H1 (cell line): ENCODE results near the gene CALD1. TPM values are rescaled to one million over a fixed set of nuclear protein-coding genes. Genes with fewer than 3 reads are reported as not detected.

Source experiments
- CTCF ChIA-PET: fragments of 300-600 bp; sonication (Branson Sonifier 250); formaldehyde crosslinking; loops from one replicate; lab custom pipeline; 2021; ENCODE audit not compliant: partially characterized antibody; lab: Charles Lee
- POLR2A ChIA-PET: fragments of 300-600 bp; sonication (Branson Sonifier 250); formaldehyde crosslinking; loops from one replicate; lab custom pipeline; 2021; ENCODE audit warnings: inconsistent platforms; ENCODE audit not compliant: partially characterized antibody; lab: Charles Lee
- DNase-seq, 2 experiments: peaks; one replicate each; pipeline versions ENCODE4 v3.0.0 to v3.0.0-alpha.2; 2010 to 2022; ENCODE audit warnings: low spot score in 2 of 2, low read depth in 1 of 2, mixed read lengths in 1 of 2
- FAIRE-seq: peaks from 2 replicates; lab custom pipeline; 2011; peaks lifted over from hg19 to GRCh38; lab: Jason Lieb, UNC
- H2AFZ ChIP-seq: 2 replicates; pipeline ENCODE4 v1.8.1; 2012; ENCODE audit warnings: low read length, inconsistent platforms
- H2AK5ac ChIP-seq: 2 replicates; pipeline ENCODE4 v1.6.1; 2013; ENCODE audit warnings: low read depth, low read length
- H2BK120ac ChIP-seq: replicated peaks from 2 replicates; pipeline ENCODE3; 2013; ENCODE audit warnings: low read depth, low read length, inconsistent platforms
- H2BK12ac ChIP-seq: 2 replicates; pipeline ENCODE4 v1.6.1; 2013; ENCODE audit warnings: low read depth, low read length
- H2BK15ac ChIP-seq: 2 replicates; pipeline ENCODE4 v1.6.1; 2013; ENCODE audit warnings: low read length
- H2BK20ac ChIP-seq: 2 replicates; pipeline ENCODE4 v1.6.1; 2013; ENCODE audit warnings: low read length
- H2BK5ac ChIP-seq: 2 replicates; pipeline ENCODE4 v1.6.1; 2013; ENCODE audit warnings: low read depth, low read length
- H3K14ac ChIP-seq: 2 replicates; pipeline ENCODE4 v1.6.1; 2013; ENCODE audit warnings: inconsistent platforms; ENCODE audit not compliant: insufficient read length
- H3K18ac ChIP-seq: 2 replicates; pipeline ENCODE4 v1.6.1; 2013; ENCODE audit warnings: low read length; ENCODE audit errors: extremely low read depth
- H3K23ac ChIP-seq: 2 replicates; pipeline ENCODE4 v1.6.1; 2013; ENCODE audit warnings: inconsistent platforms; ENCODE audit not compliant: insufficient read length
- H3K23me2 ChIP-seq: 2 replicates; pipeline ENCODE4 v1.6.1; 2013; ENCODE audit warnings: low read depth, low read length
- H3K27ac ChIP-seq: 2 replicates; pipeline ENCODE4 v1.6.1; 2011; ENCODE audit warnings: low read depth, low read length, inconsistent platforms
- H3K27me3 ChIP-seq, 4 experiments: replicated peaks in 1 of 4; 1 replicate in 1 of 4; 2 replicates in 3 of 4; pipeline versions ENCODE4 v1.6.1 to v1.8.1; 2011 to 2013; ENCODE audit warnings: low read length in 3 of 4, mild to moderate bottlenecking in 3 of 4, inconsistent platforms in 2 of 4, mixed read lengths in 2 of 4, moderate library complexity in 1 of 4; ENCODE audit not compliant: control insufficient read depth in 3 of 4, insufficient read depth in 3 of 4; ENCODE audit errors: extremely low read depth in 1 of 4
- H3K36me3 ChIP-seq, 4 experiments: 2 replicates each; pipeline versions ENCODE4 v1.6.1 to v1.8.1; 2011 to 2013; ENCODE audit warnings: mild to moderate bottlenecking in 4 of 4, low read length in 3 of 4, moderate library complexity in 2 of 4, control low read depth in 1 of 4, inconsistent platforms in 1 of 4; ENCODE audit not compliant: insufficient read depth in 4 of 4, control insufficient read depth in 2 of 4
- H3K4ac ChIP-seq: replicated peaks from 2 replicates; pipeline ENCODE3; 2013; ENCODE audit warnings: low read length, low read depth, mixed read lengths, inconsistent platforms; ENCODE audit not compliant: insufficient read length
- H3K4me1 ChIP-seq, 4 experiments: replicated peaks in 1 of 4; 1 replicate in 1 of 4; 2 replicates in 3 of 4; pipeline versions ENCODE4 v1.6.1 to v1.8.1; 2011 to 2013; ENCODE audit warnings: low read length in 3 of 4, inconsistent platforms in 2 of 4, mixed read lengths in 1 of 4; ENCODE audit not compliant: insufficient read depth in 4 of 4, control insufficient read depth in 3 of 4
- H3K4me2 ChIP-seq, 2 experiments: 2 replicates each; pipeline versions ENCODE4 v1.6.1 to v1.8.1; 2011 to 2013; ENCODE audit warnings: low read depth in 2 of 2, low read length in 2 of 2, control low read depth in 1 of 2, inconsistent platforms in 1 of 2, mild to moderate bottlenecking in 1 of 2; ENCODE audit not compliant: insufficient read depth in 1 of 2
- H3K4me3 ChIP-seq, 4 experiments: fragments of 200-600, 300-600 bp in 1 of 4; sonication (generic), shearing (Covaris generic), sonication (Bioruptor Twin) in 1 of 4; 2 replicates each; pipeline versions ENCODE4 v1.5.1 to v1.8.1; 2011 to 2016; ENCODE audit warnings: low read length in 4 of 4, low read depth in 3 of 4, control low read depth in 2 of 4, inconsistent platforms in 2 of 4, mild to moderate bottlenecking in 2 of 4, mixed read lengths in 1 of 4, moderate library complexity in 1 of 4; ENCODE audit not compliant: insufficient read depth in 2 of 4; ENCODE audit errors: extremely low read depth in 1 of 4
- H3K56ac ChIP-seq: replicated peaks from 2 replicates; pipeline ENCODE3; 2013; ENCODE audit warnings: low read depth, mild to moderate bottlenecking, mixed read lengths, low read length, inconsistent platforms; ENCODE audit not compliant: insufficient read length
- H3K79me1 ChIP-seq: 2 replicates; pipeline ENCODE4 v1.6.1; 2013; ENCODE audit warnings: low read depth, low read length, control low read depth
- H3K79me2 ChIP-seq, 2 experiments: 2 replicates each; pipeline versions ENCODE4 v1.6.1 to v1.8.1; 2012 to 2013; ENCODE audit warnings: low read length in 2 of 2, mild to moderate bottlenecking in 2 of 2, inconsistent platforms in 1 of 2; ENCODE audit not compliant: insufficient read depth in 2 of 2, control insufficient read depth in 1 of 2
- H3K9ac ChIP-seq, 4 experiments: replicated peaks in 1 of 4; 1 replicate in 1 of 4; 2 replicates in 3 of 4; pipeline versions ENCODE4 v1.6.1 to v1.8.1; 2011 to 2013; ENCODE audit warnings: low read depth in 3 of 4, low read length in 3 of 4, control low read depth in 2 of 4, mild to moderate bottlenecking in 2 of 4, moderate library complexity in 2 of 4, inconsistent platforms in 1 of 4; ENCODE audit errors: extremely low read depth in 1 of 4
- H3K9me3 ChIP-seq, 2 experiments: 2 replicates each; pipeline versions ENCODE4 v1.6.1 to v1.8.1; 2012 to 2013; ENCODE audit warnings: mild to moderate bottlenecking in 2 of 2, moderate library complexity in 2 of 2, control low read depth in 1 of 2, inconsistent platforms in 1 of 2, low read depth in 1 of 2, low read length in 1 of 2, mixed read lengths in 1 of 2; ENCODE audit not compliant: insufficient read depth in 2 of 2
- H4K20me1 ChIP-seq, 2 experiments: replicated peaks in 1 of 2; 2 replicates each; pipeline versions ENCODE3 to v1.8.1; 2011 to 2013; ENCODE audit warnings: inconsistent platforms in 2 of 2, low read length in 2 of 2, mild to moderate bottlenecking in 1 of 2; ENCODE audit not compliant: insufficient read depth in 2 of 2, control insufficient read depth in 1 of 2
- H4K5ac ChIP-seq: 2 replicates; pipeline ENCODE4 v1.6.1; 2013; ENCODE audit warnings: low read length, low read depth, mixed read lengths, inconsistent platforms; ENCODE audit not compliant: insufficient read length
- H4K8ac ChIP-seq: 2 replicates; pipeline ENCODE4 v1.8.0; 2013; ENCODE audit warnings: mild to moderate bottlenecking, moderate library complexity, low read length, inconsistent platforms; ENCODE audit not compliant: insufficient read depth; ENCODE audit errors: extremely low read depth
- H4K91ac ChIP-seq: replicated peaks from 2 replicates; pipeline ENCODE3; 2013; ENCODE audit warnings: low read length, mixed read lengths, inconsistent platforms; ENCODE audit not compliant: insufficient read length
- BRCA1 ChIP-seq: IDR thresholded peaks from 2 replicates; pipeline ENCODE4 v1.6.1; 2012; ENCODE audit warnings: low read depth, low read length, improper control_type of control experiment
- CBX8 ChIP-seq: fragments of 300-800, 300-1000 bp; sonication (generic); IDR thresholded peaks from 2 replicates; pipeline ENCODE4 v1.7.1; 2016; ENCODE audit warnings: low read depth, low read length, borderline replicate concordance
- CHD1 ChIP-seq: IDR thresholded peaks from 2 replicates; pipeline ENCODE4 v1.6.1; 2012; ENCODE audit warnings: low read depth, low read length, improper control_type of control experiment
- GTF2F1 ChIP-seq: IDR thresholded peaks from 2 replicates; pipeline ENCODE4 v1.6.1; 2012; ENCODE audit warnings: low read depth, low read length, improper control_type of control experiment, borderline replicate concordance
- KDM5A ChIP-seq: fragments of 200-600 bp; IDR thresholded peaks from 2 replicates; pipeline ENCODE4 v1.7.1; 2012; ENCODE audit warnings: mild to moderate bottlenecking, low read length, inconsistent platforms, mixed read lengths
- NRF1 ChIP-seq: IDR thresholded peaks from 2 replicates; pipeline ENCODE4 v1.6.1; 2011; ENCODE audit warnings: mild to moderate bottlenecking, low read depth, low read length, improper control_type of control experiment
- SP1 ChIP-seq: IDR thresholded peaks from 2 replicates; pipeline ENCODE4 v1.6.1; 2011; ENCODE audit warnings: low read depth, low read length
- SP2 ChIP-seq: IDR thresholded peaks from 2 replicates; pipeline ENCODE4 v1.6.1; 2012; ENCODE audit warnings: mild to moderate bottlenecking, low read length, inconsistent platforms
- SP4 ChIP-seq: IDR thresholded peaks from 2 replicates; pipeline ENCODE4 v1.6.1; 2012; ENCODE audit warnings: low read length, inconsistent platforms
- SRF ChIP-seq: IDR thresholded peaks from 2 replicates; pipeline ENCODE4 v1.6.1; 2011; ENCODE audit warnings: mild to moderate bottlenecking, low read depth, low read length, moderate library complexity
- TAF7 ChIP-seq: optimal IDR thresholded peaks from 2 replicates; pipeline ENCODE3; 2011; ENCODE audit warnings: low read depth, mild to moderate bottlenecking, inconsistent platforms, low read length, moderate library complexity, borderline replicate concordance
- TCF12 ChIP-seq: IDR thresholded peaks from 2 replicates; pipeline ENCODE4 v1.6.1; 2011; ENCODE audit warnings: low read depth, mild to moderate bottlenecking, low read length
- TEAD4 ChIP-seq: IDR thresholded peaks from 2 replicates; pipeline ENCODE4 v1.6.1; 2012; ENCODE audit warnings: low read depth, low read length, inconsistent platforms, mixed read lengths
- ZNF274 ChIP-seq: IDR thresholded peaks from 2 replicates; pipeline ENCODE4 v1.7.0; 2012; ENCODE audit warnings: low read length, borderline replicate concordance; ENCODE audit errors: extremely low read depth
- WGBS, 2 experiments: shearing (Covaris generic) in 1 of 2; methylation state at CpG; one replicate each; pipeline versions ENCODE4 v1.1.6 to v1.1.7; 2013 to 2015; ENCODE audit warnings: low lambda C conversion rate in 2 of 2, mixed read lengths in 2 of 2, inconsistent platforms in 1 of 2, low coverage in 1 of 2, missing lambda C conversion rate in 1 of 2; ENCODE audit not compliant: insufficient replicate concordance in 2 of 2, insufficient coverage in 1 of 2, insufficient read length in 1 of 2; ENCODE audit errors: extremely low coverage in 1 of 2, missing lambda C conversion rate in 1 of 2; 5-methylcytosine and 5-hydroxymethylcytosine counted together
- polyA plus RNA-seq, 7 experiments: library from polyadenylated mRNA; depleted of rRNA in 3 of 7; stranded (reverse) in 5 of 7; unstranded in 2 of 7; fragments of >200 nt in 5 of 7; fragments of 200-250 nt in 2 of 7; gene quantifications; 1 replicate in 5 of 7; 2 replicates in 1 of 7; 4 replicates in 1 of 7; pipeline versions ENCODE4 v1.2.1 to v1.2.3, GENCODE V29; 2011 to 2013; ENCODE audit warnings: missing spikeins in 2 of 7, mixed read lengths in 2 of 7
- total RNA-seq: library from RNA; stranded (reverse); fragmentation: NEBNext Ultra II Directional; extraction: Animal tissue kit (Norgen Biotek cat#: 25700); gene quantifications from 2 replicates; pipeline ENCODE4 v1.2.1, GENCODE V29; 2021
- TF ChIP-seq, protein P1 (sequence below): IDR thresholded peaks from 2 replicates; pipeline ENCODE4 v1.6.1; 2011; ENCODE audit warnings: low read length, improper control_type of control experiment

Gene CALD1
- total and polyA plus RNA-seq, 2 of the 8 experiments (the other 6 are each of a cell fraction or from before 2014, with no cell fraction given): 34.3 to 177 TPM

DNA sequence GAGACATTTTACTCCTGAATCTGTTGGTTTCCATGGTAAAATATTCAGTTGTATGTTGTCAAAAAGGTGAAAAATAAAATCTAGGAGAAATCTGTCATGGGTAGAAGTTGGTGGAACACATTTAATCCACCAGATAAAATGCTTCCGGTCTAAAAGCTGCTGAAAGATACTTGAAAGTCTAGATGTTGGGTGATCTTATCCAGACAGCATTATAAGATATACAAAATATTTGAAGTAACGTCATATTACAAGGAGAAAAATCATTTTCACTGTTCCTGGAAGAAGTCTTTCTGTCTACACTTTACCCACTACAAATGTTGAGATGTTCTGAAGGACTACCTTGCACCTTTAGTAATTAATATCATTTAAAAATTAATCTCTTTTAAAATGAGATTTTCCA lies 40.9 kb downstream of the CALD1 start:
- no peak overlapping the region for H3K4me2 ChIP-seq
- no peak overlapping the region for H3K4me3 ChIP-seq
- H2BK5ac ChIP-seq: no peak overlapping the region
- ChIA-PET CTCF (interaction anchor here (0.8 kb wide), 1 partner anchor 70 kb away, joined by 3 read pairs; no protein-coding TSS in a partner anchor), POLR2A (no interaction called here)
- H2BK120ac ChIP-seq: no peak overlapping the region
- H3K14ac ChIP-seq: no peak overlapping the region
- H3K27me3 ChIP-seq: no peaks in the 10 kb centered on the region
- no peak overlapping the region for H3K9ac ChIP-seq
- no peak overlapping the region for H4K91ac ChIP-seq
- H2BK20ac ChIP-seq: no peak overlapping the region
- no peaks in the 10 kb centered on the region for H4K20me1 ChIP-seq
- no peak overlapping the region for H3K56ac ChIP-seq
- FAIRE-seq: no peak
- H3K36me3 ChIP-seq: no peaks in the 10 kb centered on the region
- no peak overlapping the region for H2AK5ac ChIP-seq
- H3K9me3 ChIP-seq: no peaks in the 10 kb centered on the region
- no peak for DNase-seq
- H3K79me2 ChIP-seq: peaks cover 0 to 6% of the 10 kb centered on the region in 2 experiments; a peak in 1 of 4 replicates
- H4K8ac ChIP-seq: no peak overlapping the region
- no peak overlapping the region for H2BK15ac ChIP-seq
- no peak overlapping the region for H3K23ac ChIP-seq
- no peak overlapping the region for H3K4ac ChIP-seq
- no peak overlapping the region for H3K27ac ChIP-seq
- H3K18ac ChIP-seq: no peak overlapping the region
- H3K4me1 ChIP-seq: no peaks in the 10 kb centered on the region
- no peak overlapping the region for H4K5ac ChIP-seq
- H3K79me1 ChIP-seq: no peaks in the 10 kb centered on the region; the same call in 1 of the 2 replicates
- H2AFZ ChIP-seq: no peak overlapping the region
- WGBS, 2 experiments: 85% methylated on average over 2 of the region's 2 CpGs; no CpG with 5 or more reads in 1 of the 2 experiments
- no peak overlapping the region for H2BK12ac ChIP-seq
- no peaks in the 10 kb centered on the region for H3K23me2 ChIP-seq
- TF ChIP-seq KDM5A (no peak), ZNF274 (no peak), BRCA1 (no peak), SP1 (no peak), SP4 (no peak), TCF12 (no peak), NRF1 (no peak), TAF7 (no peak), CHD1 (no peak), SRF (no peak), CBX8 (no peak), GTF2F1 (no peak), TEAD4 (no peak), SP2 (no peak)
- TF ChIP-seq, protein P1, sequence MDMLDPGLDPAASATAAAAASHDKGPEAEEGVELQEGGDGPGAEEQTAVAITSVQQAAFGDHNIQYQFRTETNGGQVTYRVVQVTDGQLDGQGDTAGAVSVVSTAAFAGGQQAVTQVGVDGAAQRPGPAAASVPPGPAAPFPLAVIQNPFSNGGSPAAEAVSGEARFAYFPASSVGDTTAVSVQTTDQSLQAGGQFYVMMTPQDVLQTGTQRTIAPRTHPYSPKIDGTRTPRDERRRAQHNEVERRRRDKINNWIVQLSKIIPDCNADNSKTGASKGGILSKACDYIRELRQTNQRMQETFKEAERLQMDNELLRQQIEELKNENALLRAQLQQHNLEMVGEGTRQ: no peak
